GM23338 (cell line): Measurements from ENCODE around the gene ZNF740. TPM values are rescaled to one million over a fixed set of nuclear protein-coding genes. Genes with fewer than 3 reads are reported as not detected.

Experiments used
- ATAC-seq: fragments of 200-7000 bp; cut with Tn5 transposase; 3 replicates; pipeline ENCODE4 v1.9.1; 2020
- DNase-seq: peaks from one replicate; pipeline ENCODE4 v3.0.0-alpha.2; 2015; ENCODE audit warnings: low spot score
- H2AFZ ChIP-seq: fragments of 200-600 bp; sonication (generic); 2 replicates; pipeline ENCODE4 v1.8.0; 2016; ENCODE audit warnings: antibody characterized with exemption, mild to moderate bottlenecking, moderate library complexity
- H3F3A ChIP-seq: fragments of 200-600 bp; sonication (generic); replicated peaks from 2 replicates; pipeline ENCODE4 v1.8.0; 2017; ENCODE audit warnings: antibody characterized with exemption, mixed run types, low read depth
- H3K27ac ChIP-seq: fragments of 200-600 bp; sonication (generic); 2 replicates; pipeline ENCODE4 v1.6.1; 2016; ENCODE audit warnings: low read depth
- H3K27me3 ChIP-seq: fragments of 200-600 bp; sonication (generic); 2 replicates; pipeline ENCODE4 v1.8.0; 2016; ENCODE audit warnings: mild to moderate bottlenecking, mixed run types, moderate library complexity; ENCODE audit not compliant: insufficient read depth
- H3K36me3 ChIP-seq: fragments of 200-600 bp; sonication (generic); 2 replicates; pipeline ENCODE4 v1.8.0; 2016; ENCODE audit warnings: mild to moderate bottlenecking; ENCODE audit not compliant: insufficient read depth
- H3K4me1 ChIP-seq: fragments of 200-600 bp; sonication (generic); 2 replicates; pipeline ENCODE4 v1.8.0; 2016; ENCODE audit warnings: mild to moderate bottlenecking, moderate library complexity; ENCODE audit not compliant: insufficient read depth
- H3K4me2 ChIP-seq: fragments of 200-600 bp; sonication (generic); 2 replicates; pipeline ENCODE4 v1.7.1; 2017; ENCODE audit warnings: mixed run types
- H3K4me3 ChIP-seq: fragments of 200-600 bp; sonication (generic); 2 replicates; pipeline ENCODE4 v1.6.1; 2016; ENCODE audit warnings: mixed run types
- H3K79me2 ChIP-seq: fragments of 200-600 bp; sonication (generic); replicated peaks from 2 replicates; pipeline ENCODE4 v1.8.0; 2017; ENCODE audit warnings: mild to moderate bottlenecking; ENCODE audit not compliant: insufficient read depth
- H3K9me2 ChIP-seq: fragments of 200-600 bp; sonication (generic); 2 replicates; pipeline ENCODE4 v1.8.0; 2017; ENCODE audit not compliant: insufficient read depth
- H4K20me1 ChIP-seq: fragments of 200-600 bp; sonication (generic); replicated peaks from 2 replicates; pipeline ENCODE4 v1.8.0; 2017; ENCODE audit warnings: mild to moderate bottlenecking; ENCODE audit not compliant: insufficient read depth
- H3K27ac Mint-ChIP-seq: 2 replicates; pipeline ENCODE4 v1.8.0; 2020; ENCODE audit warnings: inconsistent platforms, mild to moderate bottlenecking, moderate library complexity, mixed read lengths
- H3K27me3 Mint-ChIP-seq: 3 replicates; pipeline ENCODE4 v1.8.0; 2022; ENCODE audit warnings: low read depth, mild to moderate bottlenecking, moderate library complexity, mixed read lengths, inconsistent platforms; ENCODE audit not compliant: insufficient read depth, poor library complexity
- H3K36me3 Mint-ChIP-seq: 3 replicates; pipeline ENCODE4 v1.8.0; 2021; ENCODE audit warnings: low read depth, mild to moderate bottlenecking, inconsistent platforms, moderate library complexity, mixed read lengths
- H3K4me1 Mint-ChIP-seq: 3 replicates; pipeline ENCODE4 v1.8.0; 2020; ENCODE audit warnings: mild to moderate bottlenecking, inconsistent platforms, mixed read lengths
- H3K4me3 Mint-ChIP-seq: 3 replicates; pipeline ENCODE4 v1.8.0; 2021; ENCODE audit warnings: moderate library complexity, mild to moderate bottlenecking, inconsistent platforms, mixed read lengths
- H3K9me3 Mint-ChIP-seq: 3 replicates; pipeline ENCODE4 v1.8.0; 2020; ENCODE audit warnings: moderate library complexity, mild to moderate bottlenecking, inconsistent platforms, mixed read lengths
- CREB1 ChIP-seq: fragments of 250-450 bp; sonication (Bioruptor Pico); IDR thresholded peaks from 2 replicates; pipeline ENCODE4 v1.5.0; 2020; ENCODE audit warnings: low read depth, mild to moderate bottlenecking, moderate library complexity
- NANOG ChIP-seq: IDR thresholded peaks from 2 replicates; pipeline ENCODE4 v1.6.1; 2016; ENCODE audit warnings: antibody characterized with exemption, borderline replicate concordance
- STAT1 ChIP-seq: IDR thresholded peaks from one replicate; pipeline ENCODE4 v1.6.1; 2016; ENCODE audit warnings: antibody characterized with exemption; ENCODE audit not compliant: unreplicated experiment
- ZNF331 ChIP-seq: fragments of 250-450 bp; sonication (Bioruptor Pico); IDR thresholded peaks from 2 replicates; pipeline ENCODE4 v1.5.0; 2020; ENCODE audit warnings: low read depth, mild to moderate bottlenecking, moderate library complexity
- polyA plus RNA-seq: library from polyadenylated mRNA; unstranded; fragments of >200 nt; fragmentation: Nextera tagmentation; extraction: Ambion mirVana; gene quantifications from 2 replicates; pipeline ENCODE4 v1.2.1, GENCODE V29; 2016
- total RNA-seq: library from RNA; depleted of rRNA; stranded (reverse); fragments of >200 nt; shearing (Covaris generic); gene quantifications from 2 replicates; pipeline ENCODE4 v1.2.3, GENCODE V29; 2014
- TF ChIP-seq, protein P1 (sequence below): IDR thresholded peaks from 2 replicates; pipeline ENCODE4 v1.6.1; 2016; ENCODE audit warnings: antibody characterized with exemption
- TF ChIP-seq, protein P2 (sequence below): fragments of 250-450 bp; sonication (Bioruptor Pico); IDR thresholded peaks from 2 replicates; pipeline ENCODE4 v1.5.0; 2020; ENCODE audit warnings: mild to moderate bottlenecking, moderate library complexity
- TF ChIP-seq, protein P3 (sequence below): IDR thresholded peaks from one replicate; pipeline ENCODE4 v1.6.1; 2018; ENCODE audit warnings: antibody characterized with exemption; ENCODE audit not compliant: unreplicated experiment

The ZNF740 gene
- total and polyA plus RNA-seq, 2 experiments from 2014 or later = 2.6 to 13.0 TPM

DNA sequence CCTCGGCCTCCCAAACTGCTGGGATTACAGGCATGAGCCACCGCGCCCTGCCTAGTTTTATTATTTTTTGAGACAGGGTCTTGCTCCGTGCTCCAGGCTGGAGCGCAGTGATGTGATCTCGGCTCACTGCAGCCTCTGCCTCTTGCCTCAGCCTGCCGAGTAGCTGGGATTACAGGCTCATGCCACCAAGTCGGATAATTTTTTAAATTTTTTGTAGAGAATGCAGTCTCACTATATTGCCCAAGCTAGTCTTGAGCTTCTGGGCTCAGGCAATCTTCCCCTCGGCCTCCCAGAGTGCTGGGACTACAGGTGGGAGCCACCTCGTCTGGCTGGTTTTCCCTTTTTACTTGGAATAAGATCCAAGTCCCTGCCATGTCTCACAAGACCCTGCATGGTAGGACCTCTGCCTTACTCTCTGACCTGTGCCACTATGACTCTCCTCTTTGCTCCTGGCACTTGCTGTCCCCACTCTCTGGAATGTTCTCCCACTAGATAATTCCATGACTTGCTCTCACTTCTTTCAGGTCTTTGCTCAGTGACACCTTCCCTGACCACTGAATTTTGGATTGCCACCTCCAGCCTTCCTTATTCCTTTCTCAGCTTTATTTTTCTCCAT lies 59.2 kb downstream of the ZNF740 start:
- Histone ChIP-seq H4K20me1 (no peaks in the 10 kb centered on the region), H3K9me2 (no peaks in the 10 kb centered on the region), H2AFZ (no peak overlapping the region), H3K4me3 (no peak overlapping the region), H3K4me2 (no peak overlapping the region), H3K4me1 (peaks cover 45% of the 10 kb centered on the region), H3K27me3 (no peaks in the 10 kb centered on the region), H3K27ac (no peak overlapping the region), H3K36me3 (no peaks in the 10 kb centered on the region), H3K79me2 (no peaks in the 10 kb centered on the region), H3F3A (0 out of 2 replicates have a peak, but pooled peaks cover 3% of the 10 kb centered on the region)
- H3K27me3 Mint-ChIP-seq = peaks cover 15% of the 10 kb centered on the region
- ATAC-seq (no peak), DNase-seq (no peak)
- no peak overlapping the region for H3K27ac Mint-ChIP-seq
- TF ChIP-seq, protein P1, sequence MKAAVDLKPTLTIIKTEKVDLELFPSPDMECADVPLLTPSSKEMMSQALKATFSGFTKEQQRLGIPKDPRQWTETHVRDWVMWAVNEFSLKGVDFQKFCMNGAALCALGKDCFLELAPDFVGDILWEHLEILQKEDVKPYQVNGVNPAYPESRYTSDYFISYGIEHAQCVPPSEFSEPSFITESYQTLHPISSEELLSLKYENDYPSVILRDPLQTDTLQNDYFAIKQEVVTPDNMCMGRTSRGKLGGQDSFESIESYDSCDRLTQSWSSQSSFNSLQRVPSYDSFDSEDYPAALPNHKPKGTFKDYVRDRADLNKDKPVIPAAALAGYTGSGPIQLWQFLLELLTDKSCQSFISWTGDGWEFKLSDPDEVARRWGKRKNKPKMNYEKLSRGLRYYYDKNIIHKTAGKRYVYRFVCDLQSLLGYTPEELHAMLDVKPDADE = no peak
- TF ChIP-seq CREB1 (CRISPR knock-in tag) = no peak
- TF ChIP-seq STAT1 = no peak
- no peak for TF ChIP-seq NANOG
- H3K36me3 Mint-ChIP-seq = no peaks in the 10 kb centered on the region; the same call in 2 of the 3 replicates
- H3K4me1 Mint-ChIP-seq = peaks cover 59% of the 10 kb centered on the region
- no peaks in the 10 kb centered on the region for H3K9me3 Mint-ChIP-seq
- no peak overlapping the region for H3K4me3 Mint-ChIP-seq

DNA sequence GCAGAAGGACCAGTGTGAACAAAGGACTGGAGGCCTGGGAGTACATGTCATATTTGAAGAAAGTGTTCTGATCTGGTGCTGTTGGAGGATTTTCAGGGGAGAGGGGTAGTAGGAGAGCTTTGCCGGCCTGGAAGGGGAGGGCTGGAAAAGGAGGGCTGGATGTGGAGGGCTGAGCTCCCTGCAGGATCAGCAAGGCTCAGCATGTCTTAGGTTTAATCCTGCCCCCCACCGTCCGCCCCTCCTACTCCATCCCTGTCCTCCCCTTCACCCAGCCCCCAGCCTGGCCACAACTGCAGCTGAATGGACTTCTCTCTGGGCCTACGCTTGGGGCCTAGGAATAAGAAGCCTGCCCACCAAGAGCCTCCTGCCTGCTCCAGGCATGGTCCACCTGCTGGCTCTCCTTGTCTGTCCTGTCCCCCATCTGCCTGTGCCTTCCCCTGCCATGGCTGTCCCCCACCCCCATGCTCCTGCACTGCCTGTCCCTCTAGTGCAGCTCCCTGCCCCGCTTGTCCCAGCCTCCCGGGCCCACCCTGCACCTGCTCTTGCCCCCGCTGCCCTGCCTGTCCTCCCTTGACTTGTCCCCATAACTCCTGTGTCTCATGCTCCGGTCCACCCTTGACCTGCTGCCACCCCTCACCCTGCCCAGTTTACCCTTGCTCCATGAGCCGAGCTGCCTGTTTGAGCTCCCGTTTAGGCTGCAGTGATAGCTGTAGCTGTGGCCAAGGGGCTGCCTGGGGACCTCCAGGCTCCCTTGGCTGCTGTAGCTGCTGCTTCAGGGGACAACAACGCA lies 61.3 kb downstream of the ZNF740 start:
- Mint-ChIP-seq H3K36me3 (no peaks in the 10 kb centered on the region; the same call in 2 of the 3 replicates), H3K27me3 (peaks cover 11% of the 10 kb centered on the region), H3K4me1 (peaks cover 43% of the 10 kb centered on the region), H3K4me3 (peak overlapping the region; percentile 22; the same call in 1 of the 3 replicates), H3K9me3 (peaks cover 2% of the 10 kb centered on the region; the same call in 1 of the 3 replicates), H3K27ac (peak overlapping the region; percentile 51; the same call in 1 of the 2 replicates)
- H3K4me1 ChIP-seq = peaks cover 28% of the 10 kb centered on the region
- TF ChIP-seq ZNF331 (no peak), CREB1 (CRISPR knock-in tag) (no peak), STAT1 (no peak)
- TF ChIP-seq, protein P2, sequence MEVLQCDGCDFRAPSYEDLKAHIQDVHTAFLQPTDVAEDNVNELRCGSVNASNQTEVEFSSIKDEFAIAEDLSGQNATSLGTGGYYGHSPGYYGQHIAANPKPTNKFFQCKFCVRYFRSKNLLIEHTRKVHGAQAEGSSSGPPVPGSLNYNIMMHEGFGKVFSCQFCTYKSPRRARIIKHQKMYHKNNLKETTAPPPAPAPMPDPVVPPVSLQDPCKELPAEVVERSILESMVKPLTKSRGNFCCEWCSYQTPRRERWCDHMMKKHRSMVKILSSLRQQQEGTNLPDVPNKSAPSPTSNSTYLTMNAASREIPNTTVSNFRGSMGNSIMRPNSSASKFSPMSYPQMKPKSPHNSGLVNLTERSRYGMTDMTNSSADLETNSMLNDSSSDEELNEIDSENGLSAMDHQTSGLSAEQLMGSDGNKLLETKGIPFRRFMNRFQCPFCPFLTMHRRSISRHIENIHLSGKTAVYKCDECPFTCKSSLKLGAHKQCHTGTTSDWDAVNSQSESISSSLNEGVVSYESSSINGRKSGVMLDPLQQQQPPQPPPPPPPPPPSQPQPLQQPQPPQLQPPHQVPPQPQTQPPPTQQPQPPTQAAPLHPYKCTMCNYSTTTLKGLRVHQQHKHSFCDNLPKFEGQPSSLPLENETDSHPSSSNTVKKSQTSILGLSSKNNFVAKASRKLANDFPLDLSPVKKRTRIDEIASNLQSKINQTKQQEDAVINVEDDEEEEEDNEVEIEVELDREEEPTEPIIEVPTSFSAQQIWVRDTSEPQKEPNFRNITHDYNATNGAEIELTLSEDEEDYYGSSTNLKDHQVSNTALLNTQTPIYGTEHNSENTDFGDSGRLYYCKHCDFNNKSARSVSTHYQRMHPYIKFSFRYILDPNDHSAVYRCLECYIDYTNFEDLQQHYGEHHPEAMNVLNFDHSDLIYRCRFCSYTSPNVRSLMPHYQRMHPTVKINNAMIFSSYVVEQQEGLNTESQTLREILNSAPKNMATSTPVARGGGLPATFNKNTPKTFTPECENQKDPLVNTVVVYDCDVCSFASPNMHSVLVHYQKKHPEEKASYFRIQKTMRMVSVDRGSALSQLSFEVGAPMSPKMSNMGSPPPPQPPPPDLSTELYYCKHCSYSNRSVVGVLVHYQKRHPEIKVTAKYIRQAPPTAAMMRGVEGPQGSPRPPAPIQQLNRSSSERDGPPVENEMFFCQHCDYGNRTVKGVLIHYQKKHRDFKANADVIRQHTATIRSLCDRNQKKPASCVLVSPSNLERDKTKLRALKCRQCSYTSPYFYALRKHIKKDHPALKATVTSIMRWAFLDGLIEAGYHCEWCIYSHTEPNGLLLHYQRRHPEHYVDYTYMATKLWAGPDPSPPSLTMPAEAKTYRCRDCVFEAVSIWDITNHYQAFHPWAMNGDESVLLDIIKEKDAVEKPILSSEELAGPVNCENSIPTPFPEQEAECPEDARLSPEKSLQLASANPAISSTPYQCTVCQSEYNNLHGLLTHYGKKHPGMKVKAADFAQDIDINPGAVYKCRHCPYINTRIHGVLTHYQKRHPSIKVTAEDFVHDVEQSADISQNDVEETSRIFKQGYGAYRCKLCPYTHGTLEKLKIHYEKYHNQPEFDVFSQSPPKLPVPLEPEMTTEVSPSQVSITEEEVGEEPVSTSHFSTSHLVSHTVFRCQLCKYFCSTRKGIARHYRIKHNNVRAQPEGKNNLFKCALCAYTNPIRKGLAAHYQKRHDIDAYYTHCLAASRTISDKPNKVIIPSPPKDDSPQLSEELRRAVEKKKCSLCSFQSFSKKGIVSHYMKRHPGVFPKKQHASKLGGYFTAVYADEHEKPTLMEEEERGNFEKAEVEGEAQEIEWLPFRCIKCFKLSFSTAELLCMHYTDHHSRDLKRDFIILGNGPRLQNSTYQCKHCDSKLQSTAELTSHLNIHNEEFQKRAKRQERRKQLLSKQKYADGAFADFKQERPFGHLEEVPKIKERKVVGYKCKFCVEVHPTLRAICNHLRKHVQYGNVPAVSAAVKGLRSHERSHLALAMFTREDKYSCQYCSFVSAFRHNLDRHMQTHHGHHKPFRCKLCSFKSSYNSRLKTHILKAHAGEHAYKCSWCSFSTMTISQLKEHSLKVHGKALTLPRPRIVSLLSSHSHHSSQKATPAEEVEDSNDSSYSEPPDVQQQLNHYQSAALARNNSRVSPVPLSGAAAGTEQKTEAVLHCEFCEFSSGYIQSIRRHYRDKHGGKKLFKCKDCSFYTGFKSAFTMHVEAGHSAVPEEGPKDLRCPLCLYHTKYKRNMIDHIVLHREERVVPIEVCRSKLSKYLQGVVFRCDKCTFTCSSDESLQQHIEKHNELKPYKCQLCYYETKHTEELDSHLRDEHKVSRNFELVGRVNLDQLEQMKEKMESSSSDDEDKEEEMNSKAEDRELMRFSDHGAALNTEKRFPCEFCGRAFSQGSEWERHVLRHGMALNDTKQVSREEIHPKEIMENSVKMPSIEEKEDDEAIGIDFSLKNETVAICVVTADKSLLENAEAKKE (CRISPR knock-in tag) = no peak
- TF ChIP-seq, protein P3, sequence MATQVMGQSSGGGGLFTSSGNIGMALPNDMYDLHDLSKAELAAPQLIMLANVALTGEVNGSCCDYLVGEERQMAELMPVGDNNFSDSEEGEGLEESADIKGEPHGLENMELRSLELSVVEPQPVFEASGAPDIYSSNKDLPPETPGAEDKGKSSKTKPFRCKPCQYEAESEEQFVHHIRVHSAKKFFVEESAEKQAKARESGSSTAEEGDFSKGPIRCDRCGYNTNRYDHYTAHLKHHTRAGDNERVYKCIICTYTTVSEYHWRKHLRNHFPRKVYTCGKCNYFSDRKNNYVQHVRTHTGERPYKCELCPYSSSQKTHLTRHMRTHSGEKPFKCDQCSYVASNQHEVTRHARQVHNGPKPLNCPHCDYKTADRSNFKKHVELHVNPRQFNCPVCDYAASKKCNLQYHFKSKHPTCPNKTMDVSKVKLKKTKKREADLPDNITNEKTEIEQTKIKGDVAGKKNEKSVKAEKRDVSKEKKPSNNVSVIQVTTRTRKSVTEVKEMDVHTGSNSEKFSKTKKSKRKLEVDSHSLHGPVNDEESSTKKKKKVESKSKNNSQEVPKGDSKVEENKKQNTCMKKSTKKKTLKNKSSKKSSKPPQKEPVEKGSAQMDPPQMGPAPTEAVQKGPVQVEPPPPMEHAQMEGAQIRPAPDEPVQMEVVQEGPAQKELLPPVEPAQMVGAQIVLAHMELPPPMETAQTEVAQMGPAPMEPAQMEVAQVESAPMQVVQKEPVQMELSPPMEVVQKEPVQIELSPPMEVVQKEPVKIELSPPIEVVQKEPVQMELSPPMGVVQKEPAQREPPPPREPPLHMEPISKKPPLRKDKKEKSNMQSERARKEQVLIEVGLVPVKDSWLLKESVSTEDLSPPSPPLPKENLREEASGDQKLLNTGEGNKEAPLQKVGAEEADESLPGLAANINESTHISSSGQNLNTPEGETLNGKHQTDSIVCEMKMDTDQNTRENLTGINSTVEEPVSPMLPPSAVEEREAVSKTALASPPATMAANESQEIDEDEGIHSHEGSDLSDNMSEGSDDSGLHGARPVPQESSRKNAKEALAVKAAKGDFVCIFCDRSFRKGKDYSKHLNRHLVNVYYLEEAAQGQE = no peak
- no peak overlapping the region for H3K27ac ChIP-seq
- no peaks in the 10 kb centered on the region for H3K79me2 ChIP-seq
- DNase-seq (peak; percentile 38), ATAC-seq (peak; percentile 85)
- no peaks in the 10 kb centered on the region for H3K9me2 ChIP-seq
- no peaks in the 10 kb centered on the region for H3K27me3 ChIP-seq
- no peaks in the 10 kb centered on the region for H4K20me1 ChIP-seq
- H3K36me3 ChIP-seq = no peaks in the 10 kb centered on the region
- H3F3A ChIP-seq = no peaks in the 10 kb centered on the region
- no peak overlapping the region for H3K4me3 ChIP-seq
- peak overlapping the region; percentile 78 for H2AFZ ChIP-seq
- H3K4me2 ChIP-seq = peak overlapping the region; percentile 62; the same call in 1 of the 2 replicates
